GM21825 (cell line): ENCODE results near the gene ZNF516.
A peak's percentile ranks its signal among the peaks of the same experiment; 100 is the strongest.

Experiments
- ATAC-seq: cut with Tn5 transposase; IDR thresholded peaks from one replicate; pipeline ENCODE4 v1.9.1; 2021; ENCODE audit warnings: mild to moderate bottlenecking, moderate library complexity; ENCODE audit not compliant: unreplicated experiment

ZNF516 gene

DNA sequence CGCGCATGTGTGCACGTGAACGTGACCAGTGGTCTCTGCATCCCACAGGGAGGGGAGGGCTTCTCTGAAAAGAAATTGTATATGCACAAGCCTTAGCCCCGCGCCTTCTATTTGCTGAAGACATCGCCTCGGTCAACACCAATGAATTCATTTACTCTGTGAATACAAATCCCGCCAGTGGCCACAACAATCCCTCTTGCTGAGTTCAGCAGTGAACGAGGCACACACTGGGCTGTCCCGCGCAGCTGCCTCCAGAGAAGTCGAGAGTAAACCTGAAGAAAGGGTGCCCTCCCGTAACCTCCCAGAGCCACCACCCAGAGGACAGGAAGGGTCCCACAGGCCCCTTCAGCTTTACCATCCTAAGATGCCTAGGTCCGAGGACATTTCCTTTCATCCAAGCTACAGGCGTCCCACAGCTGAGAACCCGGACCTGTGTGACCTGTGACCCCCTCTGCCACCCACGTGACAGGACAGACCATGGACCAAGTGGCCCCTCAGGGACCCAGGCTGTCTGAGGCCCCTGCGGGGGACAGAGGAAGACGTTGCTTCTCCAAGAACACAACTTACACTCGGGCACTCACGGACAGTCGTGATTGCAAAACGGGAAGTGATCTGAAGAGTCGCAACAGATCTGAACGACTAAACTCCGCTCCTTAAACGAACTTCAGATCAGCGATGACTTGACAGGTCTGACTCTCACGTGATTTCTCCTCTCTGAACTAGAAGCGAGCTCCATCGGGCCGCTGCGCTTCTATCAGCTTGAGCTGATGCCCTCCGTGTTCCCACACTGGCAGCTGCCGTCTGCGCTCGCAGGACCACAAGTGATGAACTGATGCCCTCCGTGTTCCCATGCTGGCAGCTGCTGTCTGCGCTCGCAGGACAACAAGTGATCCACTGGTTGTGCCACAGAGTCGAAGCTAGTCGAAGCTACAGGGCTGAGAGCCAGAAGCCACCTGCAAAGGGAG lies 92.7 kb downstream of the ZNF516 start:
- no peak for ATAC-seq

DNA sequence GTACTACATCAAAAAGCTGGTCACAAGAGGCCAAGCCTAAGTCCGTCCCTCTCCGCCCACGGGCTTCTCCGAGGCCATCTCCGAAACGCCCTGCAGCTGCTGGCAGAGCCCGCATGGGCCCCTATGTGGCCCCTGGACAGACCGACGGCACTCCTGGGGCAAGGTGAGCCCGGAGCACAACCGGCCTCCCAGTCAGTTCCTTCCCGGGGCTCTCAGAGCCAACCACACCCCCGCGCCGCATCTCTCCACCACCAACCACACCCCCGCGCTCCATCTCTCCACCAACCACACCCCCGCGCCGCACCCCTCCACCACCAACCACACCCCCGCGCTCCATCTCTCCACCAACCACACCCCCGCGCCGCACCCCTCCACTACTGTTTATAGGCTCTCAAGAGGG lies 93.5 kb downstream of the ZNF516 start:
- ATAC-seq, result no peak

DNA sequence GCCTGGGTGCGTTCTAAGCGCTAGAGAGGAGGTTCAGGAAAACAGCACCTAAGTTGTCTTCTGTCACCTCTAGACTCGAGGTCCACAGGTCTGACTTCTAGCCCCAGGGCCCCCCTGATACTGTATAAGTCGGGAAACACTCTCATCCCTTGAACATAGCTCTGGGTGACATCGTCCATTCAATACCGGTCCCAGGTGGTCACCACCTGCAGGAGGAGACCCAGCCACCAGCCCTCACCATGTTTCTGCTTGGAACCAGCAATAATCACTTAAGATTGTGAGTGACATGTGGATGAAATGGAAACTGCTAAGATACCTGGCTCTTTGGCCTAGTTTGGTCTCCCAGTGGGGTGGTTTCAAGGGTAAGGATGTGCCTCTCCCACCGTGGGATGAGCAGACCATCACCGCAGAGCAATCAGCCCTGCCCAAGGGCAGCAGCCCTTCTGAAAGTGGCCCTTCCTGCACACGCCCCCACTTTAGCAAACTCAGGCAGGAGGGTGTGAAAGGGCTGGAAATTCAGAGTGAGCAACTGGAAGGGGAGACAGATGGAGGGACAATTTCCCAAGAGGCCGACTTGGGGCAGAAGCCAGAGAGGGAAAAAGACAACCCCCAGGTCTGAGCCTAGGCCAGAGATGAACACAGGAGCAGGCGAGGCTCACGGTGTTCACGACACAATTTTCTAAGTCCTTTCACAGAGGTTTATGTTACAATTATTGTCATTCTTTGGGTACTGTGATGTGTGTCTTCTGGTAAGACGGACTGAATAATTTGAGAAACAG lies 95.2 kb downstream of the ZNF516 start:
- ATAC-seq, result no peak

DNA sequence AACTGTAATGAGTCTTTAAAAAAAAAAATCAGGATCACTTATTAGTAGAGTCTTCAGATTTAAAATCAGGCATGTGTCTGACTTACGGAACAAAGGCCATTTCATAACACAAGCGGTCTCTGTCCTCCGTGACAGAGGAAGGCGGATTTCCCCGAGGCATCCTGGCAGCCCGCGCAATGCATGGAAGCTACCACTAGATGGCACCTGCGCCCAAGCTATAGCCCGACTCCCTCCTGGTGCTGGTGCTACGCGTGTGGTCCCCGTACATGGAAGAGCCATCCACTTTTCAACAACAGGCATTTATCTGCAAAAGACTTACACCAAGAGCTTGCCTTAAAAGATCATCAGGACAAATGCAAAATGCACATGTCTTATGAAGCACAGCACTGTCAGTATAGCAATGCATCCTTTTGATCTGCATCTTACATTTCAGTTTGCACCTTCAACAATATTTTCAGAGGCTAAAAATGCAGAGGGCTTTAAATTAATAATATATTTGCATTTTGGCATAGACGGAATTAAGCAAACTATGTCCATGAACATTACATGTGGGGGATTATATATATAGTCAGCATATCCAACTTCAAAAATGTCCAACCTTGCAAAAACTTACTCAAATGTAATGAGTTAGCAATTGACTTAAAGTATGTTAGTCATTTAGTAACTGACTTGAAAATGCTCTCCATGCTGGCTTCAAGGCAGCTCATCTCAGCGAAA lies 96.0 kb downstream of the ZNF516 start:
- ATAC-seq, result peak; percentile 85

DNA sequence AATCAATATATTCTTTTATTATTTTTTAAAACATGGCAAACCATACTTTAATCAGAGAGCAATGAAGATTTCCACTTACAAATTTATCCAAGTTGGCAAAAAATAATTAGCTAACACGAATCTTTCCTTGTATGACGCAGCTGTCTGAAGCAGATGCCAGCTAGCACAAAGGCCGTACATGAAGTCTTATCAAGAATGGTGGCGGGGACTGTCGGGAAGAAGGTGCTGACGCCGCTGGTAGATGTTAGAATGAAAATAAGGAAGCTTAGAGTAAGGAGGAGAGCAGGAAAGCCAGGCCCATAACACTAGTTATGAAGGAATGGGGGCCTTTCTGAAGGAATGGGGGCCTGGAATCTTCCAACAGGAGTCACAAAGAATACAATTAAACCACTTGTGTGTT lies 96.7 kb downstream of the ZNF516 start:
- ATAC-seq, result no peak

DNA sequence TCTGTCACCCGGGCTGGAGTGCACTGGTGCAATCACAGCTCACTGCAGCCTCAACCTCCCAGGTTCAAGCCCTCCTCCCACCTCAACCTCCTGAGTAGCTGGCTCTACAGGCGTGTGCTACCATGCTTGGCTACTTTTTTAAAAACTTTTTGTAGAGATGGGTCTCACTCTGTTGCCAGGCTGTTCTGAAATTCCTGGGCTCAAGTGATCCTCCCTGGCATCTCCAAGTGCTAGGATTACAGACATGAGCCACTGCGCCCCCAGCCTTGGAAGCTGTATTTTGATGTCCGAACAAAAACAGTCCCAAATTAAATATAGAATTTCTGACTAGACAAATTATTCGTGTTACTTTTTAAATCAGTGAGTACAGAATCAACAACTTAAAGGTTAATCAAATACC lies 97.4 kb downstream of the ZNF516 start:
- ATAC-seq, result no peak

DNA sequence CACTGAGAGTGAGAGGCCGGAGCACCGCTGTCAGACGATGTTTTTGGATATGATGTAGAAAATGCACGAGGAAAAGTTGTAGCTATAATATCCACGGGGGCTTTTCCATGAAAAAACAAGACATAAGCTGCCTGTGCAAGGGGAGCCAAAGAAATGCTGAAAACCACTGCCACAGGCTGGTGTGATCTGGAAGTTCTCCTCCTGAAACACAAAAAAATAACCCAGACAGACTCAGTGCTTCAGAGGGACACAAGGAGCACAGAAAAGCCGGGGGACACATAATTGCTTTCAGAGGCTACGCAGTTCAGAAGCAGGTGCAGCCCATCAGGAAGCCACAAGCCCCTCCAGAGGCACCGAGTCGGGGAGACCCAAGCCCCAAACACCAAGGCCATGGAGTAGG lies 98.2 kb downstream of the ZNF516 start:
- no peak for ATAC-seq

DNA sequence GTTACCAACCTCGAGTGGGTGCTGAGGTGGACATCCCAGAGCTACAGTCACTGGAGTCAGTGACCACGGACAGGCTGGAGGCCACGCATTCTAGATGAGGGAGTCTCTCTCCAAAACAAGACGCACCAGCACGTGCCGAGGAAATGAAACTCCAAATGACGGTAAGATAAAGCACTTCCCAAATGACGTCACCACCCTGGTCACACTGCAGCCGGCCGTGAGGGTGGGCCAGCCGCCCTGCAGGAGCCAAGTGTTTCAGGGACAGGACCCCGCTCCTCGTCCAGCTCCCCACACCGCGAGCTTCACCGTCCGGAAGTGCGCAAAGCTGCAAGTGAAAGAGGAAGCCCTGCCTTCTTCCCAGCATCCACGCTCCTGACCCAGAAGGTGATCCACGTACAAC lies 99.4 kb downstream of the ZNF516 start:
- no peak for ATAC-seq

DNA sequence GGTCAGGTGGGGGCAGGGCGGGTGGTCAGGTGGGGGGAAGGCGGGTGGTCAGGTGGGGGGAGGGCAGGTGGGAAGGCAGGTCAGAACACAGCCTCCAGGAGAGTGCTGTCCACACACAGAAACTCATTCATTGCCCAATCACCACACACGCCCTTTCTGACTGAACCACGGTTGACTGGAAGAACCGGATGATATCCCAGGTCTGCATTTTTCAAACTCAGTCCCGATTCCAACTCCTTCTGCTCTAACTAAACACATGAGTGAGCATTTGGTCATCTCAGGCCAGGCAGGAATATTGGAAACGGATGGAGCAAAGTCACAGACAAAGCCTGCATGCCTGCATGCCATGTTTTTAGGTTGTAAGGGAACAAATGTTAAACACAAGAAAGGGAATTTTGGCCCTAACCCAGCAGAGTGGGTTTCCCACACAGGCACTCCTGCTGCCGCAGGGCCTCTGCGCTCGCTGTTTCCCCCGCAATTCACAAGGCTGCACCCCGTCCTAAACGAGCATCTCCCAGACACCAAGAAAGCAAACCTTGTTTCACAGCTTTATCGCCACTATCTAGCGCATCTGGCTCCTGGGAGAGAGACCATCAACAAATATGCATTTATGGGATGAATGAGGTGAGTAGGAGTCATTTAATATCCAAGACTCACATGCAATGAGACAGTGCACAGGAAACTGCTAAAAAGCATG lies 100.1 kb downstream of the ZNF516 start:
- no peak for ATAC-seq

DNA sequence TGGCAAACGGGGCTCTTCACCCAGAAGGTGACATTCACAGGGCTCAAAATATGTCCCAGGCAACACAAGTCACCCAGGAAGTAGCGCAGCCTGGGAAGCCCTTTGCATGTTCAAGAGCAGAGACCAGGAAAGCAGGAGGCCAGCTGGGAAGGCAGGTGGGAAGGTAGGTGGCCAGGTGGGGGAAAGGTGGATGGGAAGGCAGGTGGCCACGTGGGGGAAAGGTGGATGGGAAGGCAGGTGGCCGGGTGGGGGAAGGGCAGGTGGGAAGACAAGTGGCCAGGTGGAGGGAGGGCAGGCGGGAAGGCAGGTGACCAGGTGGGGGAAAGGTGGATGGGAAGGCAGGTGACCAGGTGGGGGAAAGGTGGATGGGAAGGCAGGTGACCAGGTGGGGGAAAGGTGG lies 102.7 kb downstream of the ZNF516 start:
- no peak for ATAC-seq

DNA sequence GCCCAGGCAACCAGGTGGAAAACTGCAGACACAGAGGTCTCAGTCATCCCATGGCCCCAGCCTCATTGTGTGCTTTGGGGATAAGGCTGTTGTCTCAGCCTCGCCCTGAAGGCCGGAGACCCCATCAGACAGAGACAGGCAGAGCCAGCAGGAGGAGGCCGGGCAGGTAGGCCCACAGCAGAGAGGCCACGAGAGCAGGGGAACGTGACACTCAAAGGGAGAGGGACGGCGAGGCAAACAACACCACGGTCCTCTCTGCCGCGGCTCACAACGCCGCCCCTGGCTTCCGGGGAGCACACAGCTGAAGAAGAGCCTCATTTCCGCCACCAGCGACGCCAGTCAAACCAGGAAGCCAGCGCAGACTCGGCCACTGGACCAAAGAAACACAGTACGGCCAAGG lies 103.3 kb downstream of the ZNF516 start:
- no peak for ATAC-seq

DNA sequence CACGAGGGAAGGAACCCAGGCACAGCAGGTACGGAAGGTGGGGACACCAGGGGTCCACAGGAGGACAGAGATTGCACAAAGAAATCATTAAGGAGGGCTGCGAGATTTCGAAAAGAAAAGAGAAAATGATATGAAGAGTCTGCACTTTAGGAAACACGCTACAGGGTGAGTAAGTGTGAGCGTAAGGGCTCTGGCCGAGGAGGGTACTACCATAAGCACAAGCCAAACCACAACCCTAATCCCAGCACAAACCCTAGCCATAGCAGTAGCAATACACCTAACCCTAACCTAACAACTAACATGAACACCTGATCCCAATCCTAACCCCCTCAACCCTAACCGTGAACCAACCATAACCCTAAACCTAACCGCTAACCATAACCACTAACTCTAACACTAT lies 104.0 kb downstream of the ZNF516 start:
- no peak for ATAC-seq

DNA sequence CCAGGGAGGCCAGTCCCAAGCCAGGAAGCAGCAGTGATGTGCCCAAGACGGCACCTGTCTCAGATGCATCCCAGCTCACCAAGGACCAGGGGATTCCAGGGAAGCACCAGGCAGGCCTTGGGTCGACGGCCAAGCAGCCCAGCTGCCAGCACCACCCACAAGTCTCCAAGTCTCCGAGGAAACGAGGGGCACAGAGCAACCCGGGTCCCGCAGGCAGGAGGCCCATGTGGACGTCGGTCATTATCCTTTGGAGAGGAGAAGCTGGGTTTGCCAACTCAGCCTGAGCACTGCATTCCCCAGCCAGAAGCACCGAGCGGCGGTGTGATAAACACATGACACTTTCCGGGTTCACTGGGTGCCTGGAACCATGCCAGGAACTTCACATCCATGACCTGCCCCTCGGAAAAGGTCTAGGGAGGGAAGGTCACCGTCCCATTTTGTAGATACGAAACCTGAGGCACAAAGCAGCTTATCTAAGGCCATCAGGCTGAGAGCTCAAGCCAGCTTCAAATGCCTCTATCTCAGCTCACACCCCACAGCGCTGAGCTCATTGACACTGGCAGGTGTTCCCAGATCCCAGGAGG lies 104.5 kb downstream of the ZNF516 start:
- ATAC-seq, result no peak

DNA sequence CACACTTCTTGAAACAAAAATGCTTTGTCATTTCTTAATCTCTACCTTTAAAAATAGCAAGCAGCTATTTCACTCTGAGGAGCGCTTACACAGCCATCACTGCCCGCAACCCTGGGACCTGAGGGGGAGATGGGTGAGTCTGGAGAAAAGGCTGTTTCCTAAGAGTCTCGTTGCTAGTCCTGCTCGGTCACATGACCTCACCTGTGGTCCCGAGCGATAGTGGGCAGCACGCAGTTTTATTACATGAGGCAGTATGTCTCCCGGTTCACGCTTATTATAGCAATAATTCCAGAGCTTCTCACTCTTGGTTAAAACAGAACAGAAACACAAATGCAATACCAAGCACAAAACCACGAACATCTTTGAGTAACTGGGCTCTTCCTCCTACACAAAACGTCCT lies 105.3 kb downstream of the ZNF516 start:
- ATAC-seq, result no peak

DNA sequence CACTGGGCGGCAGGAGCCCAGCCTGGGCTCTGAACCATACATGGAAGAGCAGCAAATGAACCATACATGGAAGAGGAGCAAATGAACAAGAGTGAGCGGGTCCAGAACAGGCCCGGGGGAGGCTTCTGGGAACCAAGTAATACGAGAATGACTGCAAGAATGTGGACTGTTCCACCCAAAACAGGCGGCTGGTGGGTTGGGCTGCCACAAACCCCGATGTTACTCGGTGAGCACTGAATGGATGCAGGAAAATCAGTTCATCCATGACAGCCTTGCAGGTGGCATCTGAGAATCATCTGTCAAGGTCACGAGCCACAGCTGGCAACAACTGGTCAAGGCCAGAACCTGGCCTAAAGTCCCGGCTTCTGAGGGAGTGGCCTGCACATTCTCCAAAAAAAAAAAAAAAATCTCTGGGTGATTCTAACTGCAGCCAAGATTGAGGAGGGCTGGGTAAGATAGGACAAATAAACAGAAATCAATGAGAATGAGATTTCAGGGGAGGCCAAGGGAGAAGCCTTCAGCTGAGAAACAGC lies 106.1 kb downstream of the ZNF516 start:
- no peak for ATAC-seq

DNA sequence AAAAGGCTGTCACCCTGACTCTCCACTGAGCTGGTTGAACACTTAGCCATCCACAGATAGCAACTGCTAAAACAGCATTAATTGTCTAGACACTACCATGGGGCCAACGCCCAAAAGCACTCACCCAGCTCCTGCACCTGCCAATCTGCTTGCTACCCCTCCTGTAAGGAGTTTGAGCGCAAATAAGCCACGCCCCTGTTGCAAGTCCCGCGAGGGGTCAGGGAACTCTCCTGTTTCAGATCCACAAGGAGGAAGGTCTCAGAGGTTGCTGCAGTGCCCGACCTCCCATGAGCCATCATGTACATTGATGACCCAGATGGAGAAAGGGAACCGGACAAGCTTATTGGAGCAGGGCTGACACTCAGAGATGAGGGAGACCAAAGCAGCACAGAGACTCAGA lies 106.8 kb downstream of the ZNF516 start:
- ATAC-seq, result no peak

DNA sequence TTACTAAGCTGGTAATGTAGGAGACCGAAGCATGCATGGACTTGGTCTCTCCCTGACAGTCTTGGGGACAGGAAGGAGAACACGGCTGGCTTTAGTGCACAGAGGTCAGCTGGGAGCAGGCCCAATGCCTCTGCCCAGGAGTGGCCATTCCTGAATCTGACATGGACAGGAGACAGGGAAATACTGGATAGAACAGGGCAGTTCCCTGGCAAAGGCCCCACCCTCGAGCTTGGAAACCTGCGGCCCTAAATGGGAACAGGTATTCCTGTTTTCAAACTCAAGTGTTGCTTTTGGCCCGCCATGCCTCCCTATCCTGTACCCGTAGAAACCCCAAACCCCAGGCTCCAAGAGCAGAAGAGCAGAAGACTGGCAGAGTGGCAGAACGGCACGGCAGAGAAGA lies 107.4 kb downstream of the ZNF516 start:
- ATAC-seq, result no peak

DNA sequence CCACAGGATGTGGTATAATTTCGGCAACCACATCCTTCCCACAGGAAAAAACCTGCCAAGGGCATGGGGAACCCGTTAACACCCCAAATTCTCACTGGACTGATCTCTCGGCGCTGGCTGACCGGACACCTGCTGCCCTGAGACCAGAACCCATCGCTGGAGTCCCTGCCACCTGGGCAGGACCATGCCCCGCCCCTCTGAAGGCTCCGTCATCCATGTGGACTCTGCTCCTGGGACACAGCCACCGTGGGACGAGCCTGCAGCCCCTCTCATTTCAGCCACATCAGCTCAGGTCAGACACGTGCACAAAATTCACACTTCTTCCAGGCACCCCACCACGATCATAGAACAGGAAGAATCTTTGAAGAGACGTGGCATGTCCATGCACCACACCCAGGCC lies 108.2 kb downstream of the ZNF516 start:
- ATAC-seq, result no peak

DNA sequence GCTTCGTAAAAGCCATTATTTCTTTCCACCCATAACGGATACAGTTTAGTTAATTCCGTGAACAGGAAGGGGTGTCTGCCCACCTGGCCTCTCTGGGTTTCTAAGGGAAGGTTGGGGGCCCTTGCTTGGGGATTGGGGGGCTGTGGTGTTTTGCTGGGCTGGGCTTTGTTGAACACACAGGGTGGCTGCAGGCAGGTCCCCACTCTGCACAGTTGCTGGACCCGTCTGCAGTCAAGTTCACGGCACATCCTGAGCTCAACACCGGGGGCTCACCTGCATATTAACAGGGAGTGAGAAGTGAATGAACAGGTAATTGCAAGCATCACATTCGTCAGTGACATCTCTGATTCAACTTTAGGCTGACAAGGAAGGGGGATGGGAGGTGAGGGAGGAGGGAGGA lies 109.0 kb downstream of the ZNF516 start:
- no peak for ATAC-seq

DNA sequence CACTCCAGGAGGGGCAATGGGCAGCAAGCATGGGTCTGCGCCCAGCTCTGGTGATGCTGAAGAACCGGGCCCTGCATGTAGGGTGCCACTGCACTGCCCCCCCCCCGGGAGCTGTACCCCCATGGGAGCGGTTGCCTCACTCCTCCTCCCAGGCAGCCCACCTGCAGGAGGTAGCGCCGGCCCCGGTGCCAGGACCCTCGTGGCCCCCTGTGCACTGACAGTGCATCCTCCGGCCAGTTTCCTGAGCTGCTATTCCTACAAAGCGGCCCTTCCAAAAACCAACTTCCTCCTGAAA lies 109.4 kb downstream of the ZNF516 start:
- no peak for ATAC-seq
